AML-193 (cell line): ENCODE results near the gene SPOUT1.
A peak's percentile ranks its signal among the peaks of the same experiment; 100 is the strongest.

ENCODE experiments used
- DNase-seq, 2 experiments: peaks; one replicate each; lab custom pipeline; 2025; lab: John Stamatoyannopoulos, UW

SPOUT1 gene

DNA sequence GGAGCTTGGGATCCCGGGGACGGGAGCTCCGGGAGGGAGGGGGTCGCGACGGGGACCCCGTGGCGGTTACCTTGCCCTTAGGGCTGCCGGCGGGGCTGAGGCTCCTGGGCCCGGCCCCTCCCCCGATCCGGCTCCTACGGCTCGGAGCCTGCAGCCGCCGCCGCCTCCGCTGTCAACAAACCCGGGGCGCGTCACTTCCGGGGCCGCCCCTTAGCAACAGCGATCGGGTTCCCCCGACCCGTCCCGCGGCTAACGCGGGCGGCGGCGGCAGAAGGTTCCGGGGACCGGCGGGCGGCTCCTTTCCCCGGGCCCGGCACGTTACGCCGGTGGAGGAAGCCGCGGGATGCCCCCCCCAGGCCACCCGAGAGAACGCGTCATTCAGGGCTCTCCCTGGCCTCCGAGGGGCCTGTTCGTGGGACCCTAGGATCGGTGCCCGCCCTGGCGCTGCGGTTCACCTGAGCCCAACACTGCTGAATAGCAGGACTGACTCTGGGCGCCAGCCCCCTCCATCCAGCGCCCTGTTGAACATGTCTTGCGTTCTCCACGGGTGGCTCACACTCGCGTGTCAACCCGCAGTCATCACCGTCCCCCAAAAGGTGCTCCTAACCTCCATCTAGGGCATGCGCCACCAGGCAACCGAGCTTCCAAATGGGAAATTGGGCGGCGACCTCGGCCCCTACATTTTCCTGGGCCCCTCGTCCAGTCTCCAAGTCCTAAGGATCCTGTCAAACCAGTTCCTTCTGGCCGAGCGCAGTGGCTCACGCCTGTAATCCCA lies 57.7 kb downstream of the SPOUT1 start, which contains the start of gene ZER1:
TSS of gene ZER1 (minus strand) at position 183 of the 775 bp plus-strand sequence. CDS start 16,362 bp downstream, outside the sequence.
- DNase-seq, result peak; percentile 69 to 74

DNA sequence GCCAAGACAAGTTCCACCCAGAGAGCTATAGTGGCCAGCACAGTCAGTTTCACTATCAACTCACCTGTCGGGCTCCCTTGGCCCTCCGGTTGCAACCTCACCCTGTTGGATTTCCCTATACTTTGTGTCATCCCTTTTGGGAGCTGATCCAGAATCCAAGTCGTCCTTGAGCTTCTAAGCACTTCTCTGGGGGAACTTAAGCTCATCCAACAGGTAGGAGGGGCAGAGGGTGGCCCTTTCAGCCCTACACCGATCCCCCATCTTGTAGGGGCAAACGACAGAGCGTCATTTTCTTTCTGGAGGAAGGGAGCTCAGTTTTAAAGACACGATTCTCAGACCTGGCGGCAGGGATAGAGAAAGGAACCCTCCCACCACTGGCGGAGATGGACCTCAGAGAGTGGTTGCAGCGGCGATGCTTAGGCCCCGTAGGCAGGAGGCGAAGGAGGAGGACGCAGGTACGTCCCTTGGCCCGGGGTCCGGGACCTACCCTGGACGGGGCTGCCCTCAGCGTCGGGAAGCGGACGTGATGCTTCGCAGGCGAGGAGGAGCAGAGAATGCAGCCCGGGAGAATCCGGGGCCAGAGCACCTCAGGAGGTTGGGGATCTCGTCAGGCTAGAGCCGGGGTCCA lies 58.4 kb downstream of the SPOUT1 start:
- peak in 1 of 2 experiments; percentile 3 for DNase-seq

- no peak for DNase-seq
Observed at GRCh38 chr9:128770286-128771030, 59.1 kb downstream of the SPOUT1 start.
